WI38 (cell line): ENCODE measurements around the gene YWHAG.
"Not testable (repeated sequence)": the region's sequence is repeated elsewhere in the genome, so short reads cannot be mapped to it uniquely, and the experiment has no call there.

ENCODE experiments used
- H3K4me3 ChIP-seq: 2 replicates; pipeline ENCODE4 v1.5.1; 2011; ENCODE audit warnings: low read depth, mild to moderate bottlenecking, control low read depth, low read length
- CTCF ChIP-seq: IDR thresholded peaks from 2 replicates; pipeline ENCODE4 v1.5.1; 2012; ENCODE audit warnings: low read depth, mild to moderate bottlenecking, control low read depth, low read length

Gene YWHAG

GRCh38 chr7:76397409-76398183 is 38.8 kb upstream of the YWHAG start:
- H3K4me3 ChIP-seq = peak overlapping the region; percentile 35
- no peak for TF ChIP-seq CTCF

GRCh38 chr7:76396864-76397263 is 38.1 kb upstream of the YWHAG start:
- TF ChIP-seq CTCF = no peak
- H3K4me3 ChIP-seq = no peak overlapping the region

GRCh38 chr7:76395965-76396726 is 37.4 kb upstream of the YWHAG start:
- no peak for TF ChIP-seq CTCF
- H3K4me3 ChIP-seq = no peak overlapping the region

GRCh38 chr7:76395605-76395964 is 36.8 kb upstream of the YWHAG start:
- not testable (repeated sequence) for H3K4me3 ChIP-seq

- no peak for TF ChIP-seq CTCF
- H3K4me3 ChIP-seq = no peak overlapping the region
Observed at GRCh38 chr7:76394957-76395356, 36.2 kb upstream of the YWHAG start.

GRCh38 chr7:76393116-76394031 is 34.6 kb upstream of the YWHAG start:
- no peak for TF ChIP-seq CTCF
- H3K4me3 ChIP-seq = peak overlapping the region; percentile 62

- no peak for TF ChIP-seq CTCF
- peak overlapping the region; percentile 36 for H3K4me3 ChIP-seq
Observed at GRCh38 chr7:76392531-76393115, 33.8 kb upstream of the YWHAG start.
